Mucosa of stomach (tissue), 1 donor: Measurements from ENCODE around the gene CGNL1.

Experiments used
- H3K27me3 ChIP-seq: one replicate; pipeline ENCODE4 v1.7.0; 2013; ENCODE audit warnings: mild to moderate bottlenecking, low read length; ENCODE audit not compliant: control insufficient read depth, insufficient read depth
- H3K36me3 ChIP-seq: one replicate; pipeline ENCODE4 v1.7.0; 2013; ENCODE audit warnings: low read length; ENCODE audit not compliant: control insufficient read depth, insufficient read depth
- H3K4me1 ChIP-seq: one replicate; pipeline ENCODE4 v1.7.0; 2013; ENCODE audit warnings: mild to moderate bottlenecking, low read length; ENCODE audit not compliant: control insufficient read depth, insufficient read depth
- H3K4me3 ChIP-seq: one replicate; pipeline ENCODE4 v1.7.0; 2013; ENCODE audit warnings: low read length
- H3K9ac ChIP-seq: one replicate; pipeline ENCODE4 v1.7.0; 2013; ENCODE audit warnings: mild to moderate bottlenecking, low read length, moderate library complexity
- H3K9me3 ChIP-seq: one replicate; pipeline ENCODE4 v1.7.0; 2013; ENCODE audit warnings: mild to moderate bottlenecking, low read length, moderate library complexity; ENCODE audit not compliant: control insufficient read depth
- donor health status: Pancreatic carcinoma.

CGNL1 gene, protein sequence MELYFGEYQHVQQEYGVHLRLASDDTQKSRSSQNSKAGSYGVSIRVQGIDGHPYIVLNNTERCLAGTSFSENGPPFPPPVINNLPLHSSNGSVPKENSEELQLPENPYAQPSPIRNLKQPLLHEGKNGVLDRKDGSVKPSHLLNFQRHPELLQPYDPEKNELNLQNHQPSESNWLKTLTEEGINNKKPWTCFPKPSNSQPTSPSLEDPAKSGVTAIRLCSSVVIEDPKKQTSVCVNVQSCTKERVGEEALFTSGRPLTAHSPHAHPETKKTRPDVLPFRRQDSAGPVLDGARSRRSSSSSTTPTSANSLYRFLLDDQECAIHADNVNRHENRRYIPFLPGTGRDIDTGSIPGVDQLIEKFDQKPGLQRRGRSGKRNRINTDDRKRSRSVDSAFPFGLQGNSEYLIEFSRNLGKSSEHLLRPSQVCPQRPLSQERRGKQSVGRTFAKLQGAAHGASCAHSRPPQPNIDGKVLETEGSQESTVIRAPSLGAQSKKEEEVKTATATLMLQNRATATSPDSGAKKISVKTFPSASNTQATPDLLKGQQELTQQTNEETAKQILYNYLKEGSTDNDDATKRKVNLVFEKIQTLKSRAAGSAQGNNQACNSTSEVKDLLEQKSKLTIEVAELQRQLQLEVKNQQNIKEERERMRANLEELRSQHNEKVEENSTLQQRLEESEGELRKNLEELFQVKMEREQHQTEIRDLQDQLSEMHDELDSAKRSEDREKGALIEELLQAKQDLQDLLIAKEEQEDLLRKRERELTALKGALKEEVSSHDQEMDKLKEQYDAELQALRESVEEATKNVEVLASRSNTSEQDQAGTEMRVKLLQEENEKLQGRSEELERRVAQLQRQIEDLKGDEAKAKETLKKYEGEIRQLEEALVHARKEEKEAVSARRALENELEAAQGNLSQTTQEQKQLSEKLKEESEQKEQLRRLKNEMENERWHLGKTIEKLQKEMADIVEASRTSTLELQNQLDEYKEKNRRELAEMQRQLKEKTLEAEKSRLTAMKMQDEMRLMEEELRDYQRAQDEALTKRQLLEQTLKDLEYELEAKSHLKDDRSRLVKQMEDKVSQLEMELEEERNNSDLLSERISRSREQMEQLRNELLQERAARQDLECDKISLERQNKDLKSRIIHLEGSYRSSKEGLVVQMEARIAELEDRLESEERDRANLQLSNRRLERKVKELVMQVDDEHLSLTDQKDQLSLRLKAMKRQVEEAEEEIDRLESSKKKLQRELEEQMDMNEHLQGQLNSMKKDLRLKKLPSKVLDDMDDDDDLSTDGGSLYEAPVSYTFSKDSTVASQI

DNA sequence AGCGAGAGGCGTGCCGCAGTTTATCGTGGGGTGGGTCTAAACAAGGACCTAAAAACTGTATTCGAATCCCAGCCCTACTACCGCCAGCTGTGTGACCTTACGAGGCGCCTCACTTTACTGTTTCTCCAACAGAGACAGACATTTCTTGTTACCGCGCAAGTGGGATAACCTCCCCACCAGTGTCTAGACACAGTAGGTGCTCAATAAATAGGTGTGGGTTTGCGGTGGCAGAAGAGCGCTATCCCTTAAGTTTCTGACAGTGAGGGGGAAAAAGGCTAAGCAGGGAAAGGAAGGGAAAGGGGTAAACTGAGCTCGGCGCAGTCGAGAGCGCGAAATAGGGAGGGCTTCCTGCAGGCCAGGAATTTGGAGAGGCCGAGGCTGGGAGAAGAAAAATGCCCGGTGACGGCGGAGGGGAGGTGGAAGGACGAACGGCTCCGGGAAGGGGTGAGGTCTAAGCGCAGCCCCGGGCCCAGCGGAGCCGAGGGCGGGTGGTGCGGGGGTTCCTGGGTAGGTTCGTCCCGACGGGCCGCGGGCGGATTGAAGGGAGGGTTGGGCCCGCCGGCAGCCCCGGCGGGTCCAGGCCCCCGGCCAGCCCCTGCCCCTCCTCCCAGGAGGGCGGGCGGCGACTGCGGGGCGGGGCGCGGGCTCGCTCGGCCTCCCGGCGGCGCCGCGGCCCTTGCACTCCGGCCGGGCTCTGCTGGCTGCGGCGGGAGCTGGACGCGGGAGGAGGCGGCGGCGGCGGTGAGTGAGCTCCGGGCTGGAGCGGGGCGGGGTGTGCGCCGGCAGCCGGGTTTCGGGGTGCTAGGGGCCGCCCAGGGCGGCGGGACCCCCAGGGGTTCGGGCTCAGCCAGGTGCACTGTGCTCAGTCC is at the start of gene CGNL1:
CGNL1 (plus strand) TSS at position 679 of the 869 bp plus-strand sequence. CDS start 61,495 bp downstream, outside the sequence.
- H3K27me3 ChIP-seq = no peaks in the 10 kb centered on the region
- H3K9me3 ChIP-seq = no peaks in the 10 kb centered on the region
- H3K9ac ChIP-seq = peak within 1 kb of the TSS; percentile 40
- H3K4me3 ChIP-seq = no peak within 1 kb of the TSS
- no peaks in the 10 kb centered on the region for H3K36me3 ChIP-seq
- H3K4me1 ChIP-seq = peaks cover 5% of the 10 kb centered on the region

DNA sequence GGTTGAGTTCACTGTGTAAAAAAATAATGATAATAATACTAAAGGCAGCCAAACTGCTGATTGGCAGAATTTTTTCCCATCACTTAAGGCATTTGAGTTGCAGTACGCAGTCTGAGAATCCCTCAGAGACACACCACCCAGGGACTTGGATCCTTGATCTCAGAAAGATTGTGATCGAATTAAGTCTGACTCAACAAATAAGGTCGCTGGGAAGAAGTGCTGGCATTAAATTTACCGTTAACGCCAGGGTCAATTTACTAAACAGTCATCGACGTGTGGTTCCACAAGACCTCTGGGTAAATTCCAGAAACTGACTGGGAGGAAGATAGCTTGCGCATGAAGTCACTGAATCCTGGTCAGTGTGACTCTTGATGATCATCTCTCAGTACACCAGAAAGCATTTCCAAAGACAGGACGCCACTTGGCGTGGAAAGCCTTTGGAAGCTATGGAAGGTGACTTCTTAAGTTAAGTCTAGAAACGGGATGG is 48.3 kb upstream of the CGNL1 start:
- H3K27me3 ChIP-seq = no peaks in the 10 kb centered on the region
- peaks cover 23% of the 10 kb centered on the region for H3K4me1 ChIP-seq
- H3K36me3 ChIP-seq = no peaks in the 10 kb centered on the region

DNA sequence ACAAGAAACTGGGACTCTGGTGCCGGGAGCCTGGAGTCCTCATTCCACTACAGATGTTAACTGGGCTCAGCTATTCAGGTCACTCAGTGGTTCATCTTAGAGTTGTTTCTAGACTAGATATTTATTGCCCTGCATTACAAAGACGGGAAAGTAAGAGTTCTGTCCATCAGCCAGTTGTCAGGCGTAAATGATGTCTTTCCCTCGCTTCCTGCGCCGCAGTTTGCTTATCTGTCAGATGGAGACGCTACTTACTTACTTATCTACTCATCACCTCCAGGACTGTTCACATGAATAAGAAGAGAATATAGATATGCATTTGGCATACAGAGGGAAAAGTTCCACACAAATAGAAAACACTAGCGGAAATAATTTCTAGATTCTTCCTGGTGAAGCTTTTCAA is 47.8 kb upstream of the CGNL1 start:
- H3K27me3 ChIP-seq = no peaks in the 10 kb centered on the region
- H3K9me3 ChIP-seq = no peaks in the 10 kb centered on the region
- no peak overlapping the region for H3K4me3 ChIP-seq
- H3K36me3 ChIP-seq = no peaks in the 10 kb centered on the region
- H3K4me1 ChIP-seq = peaks cover 18% of the 10 kb centered on the region
- H3K9ac ChIP-seq = no peak overlapping the region

More for the DNA sequence above, 48.3 kb upstream of the CGNL1 start:
- Histone ChIP-seq H3K9ac (no peak overlapping the region), H3K9me3 (no peaks in the 10 kb centered on the region), H3K4me3 (no peak overlapping the region)

DNA sequence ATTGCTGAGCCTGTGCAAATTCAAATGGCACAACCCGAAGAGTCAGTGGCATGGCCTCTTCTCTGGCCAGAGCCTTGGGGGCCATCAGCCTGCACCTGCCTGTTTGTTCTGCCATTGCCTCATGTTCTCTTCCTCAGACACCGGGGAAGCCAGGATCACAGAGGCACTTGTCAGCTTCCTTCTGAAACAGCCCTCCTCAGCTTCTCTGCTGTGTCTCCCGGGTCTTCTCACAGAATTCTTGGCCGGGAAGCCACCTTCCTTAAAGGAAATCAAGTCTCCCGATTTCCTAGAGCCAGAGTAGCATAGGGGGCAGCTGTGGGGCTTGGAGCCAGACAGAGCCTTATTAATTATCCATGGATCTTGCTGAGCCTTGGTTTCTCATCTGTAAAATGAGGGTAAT is 47.4 kb upstream of the CGNL1 start:
- no peak overlapping the region for H3K9ac ChIP-seq
- H3K4me1 ChIP-seq = peaks cover 14% of the 10 kb centered on the region
- no peaks in the 10 kb centered on the region for H3K27me3 ChIP-seq
- no peaks in the 10 kb centered on the region for H3K9me3 ChIP-seq
- no peaks in the 10 kb centered on the region for H3K36me3 ChIP-seq
- H3K4me3 ChIP-seq = no peak overlapping the region

DNA sequence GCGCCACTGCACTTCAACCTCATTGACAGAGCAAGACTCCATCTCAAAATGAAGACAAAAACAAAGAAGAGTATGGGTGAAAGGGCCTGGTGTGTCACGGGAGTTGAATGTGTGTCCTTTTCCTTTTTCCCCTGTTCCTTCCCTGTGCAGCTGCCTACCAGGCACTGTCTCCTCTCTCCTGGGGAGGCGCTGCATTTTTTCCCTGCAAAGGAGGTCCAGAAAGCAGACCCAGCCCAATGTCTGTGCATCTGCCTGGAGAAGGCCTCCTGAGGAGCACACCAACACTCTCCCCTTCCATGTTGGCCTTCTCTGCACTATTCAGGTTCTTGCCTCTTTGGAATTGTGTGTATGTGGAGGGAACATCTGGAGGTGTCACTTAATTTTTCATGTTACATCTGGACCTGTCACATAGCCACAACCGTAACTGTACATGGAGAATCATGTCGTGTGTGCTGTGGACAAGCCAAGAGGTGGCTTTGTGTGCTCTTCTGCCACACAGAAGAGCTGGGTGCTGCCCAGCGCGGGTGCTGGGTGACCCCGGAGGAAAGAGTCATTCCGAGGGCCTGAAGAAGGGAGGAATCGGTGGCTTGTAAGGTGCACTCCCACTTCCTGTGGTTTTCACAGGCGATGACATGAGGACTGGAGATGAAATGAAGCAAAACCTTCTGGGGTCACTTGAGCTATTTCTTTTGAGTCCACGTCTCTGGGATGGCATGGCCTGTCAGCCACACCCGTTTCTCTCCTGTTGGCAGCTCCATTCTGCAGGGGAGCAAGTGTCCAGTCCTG is 46.5 kb upstream of the CGNL1 start:
- no peaks in the 10 kb centered on the region for H3K9me3 ChIP-seq
- no peak overlapping the region for H3K4me3 ChIP-seq
- no peak overlapping the region for H3K9ac ChIP-seq
- H3K4me1 ChIP-seq = peaks cover 19% of the 10 kb centered on the region
- H3K27me3 ChIP-seq = no peaks in the 10 kb centered on the region
- H3K36me3 ChIP-seq = no peaks in the 10 kb centered on the region

DNA sequence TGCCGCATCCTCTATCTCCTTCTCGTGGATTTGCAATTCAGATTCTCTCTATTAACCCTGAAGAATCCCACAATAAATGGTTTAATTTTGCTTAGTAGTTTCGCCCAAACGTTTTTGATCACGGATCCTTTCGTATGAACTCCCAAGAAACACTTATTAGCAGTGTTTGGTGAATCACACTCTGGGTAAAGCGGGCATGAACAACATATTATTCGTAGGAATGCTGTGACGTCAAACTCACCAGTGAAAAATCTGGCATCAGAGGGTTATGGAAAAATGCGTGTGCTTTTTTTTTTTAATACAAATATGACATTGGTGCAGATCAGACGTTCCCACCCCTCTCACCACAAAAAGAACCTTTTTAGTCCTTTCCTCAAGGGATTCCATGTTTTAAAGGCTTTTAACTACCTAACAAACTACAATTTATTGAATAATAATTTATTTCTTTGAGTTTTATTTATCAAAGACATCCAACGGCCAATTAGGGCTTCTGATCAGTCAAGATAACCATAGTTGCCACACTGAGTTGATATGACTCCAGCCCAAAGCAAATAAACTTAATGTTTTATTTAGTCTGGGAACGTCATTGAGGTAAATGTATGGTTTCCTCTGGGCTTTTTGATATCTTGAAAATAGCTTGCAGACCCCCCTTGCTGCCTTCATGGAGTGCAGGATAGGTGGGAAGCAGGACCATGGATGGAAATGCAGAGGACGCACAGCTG is 45.5 kb upstream of the CGNL1 start:
- Histone ChIP-seq H3K4me1 (peaks cover 22% of the 10 kb centered on the region), H3K27me3 (no peaks in the 10 kb centered on the region), H3K36me3 (no peaks in the 10 kb centered on the region), H3K4me3 (no peak overlapping the region), H3K9ac (no peak overlapping the region), H3K9me3 (no peaks in the 10 kb centered on the region)

DNA sequence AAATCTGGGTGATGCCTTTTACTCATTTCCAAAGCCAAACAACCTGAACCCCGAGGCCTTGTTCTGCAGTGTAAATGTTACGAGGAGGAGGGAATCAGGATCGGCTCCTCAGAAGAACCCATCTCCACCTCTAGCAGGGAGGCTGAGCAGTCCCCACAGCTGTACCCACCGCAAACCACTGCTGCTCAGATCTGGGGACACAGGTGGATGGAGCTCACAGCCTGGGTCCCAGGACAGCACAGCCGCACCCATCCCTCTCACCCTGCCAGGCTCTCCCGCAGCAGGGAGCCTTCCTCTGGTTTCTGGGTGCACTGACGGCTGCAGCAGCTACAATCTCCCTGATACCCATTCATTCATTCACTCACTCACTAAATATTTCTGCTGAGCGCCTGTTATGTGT is 44.0 kb upstream of the CGNL1 start:
- H3K27me3 ChIP-seq = no peaks in the 10 kb centered on the region
- no peaks in the 10 kb centered on the region for H3K9me3 ChIP-seq
- no peak overlapping the region for H3K9ac ChIP-seq
- peaks cover 15% of the 10 kb centered on the region for H3K4me1 ChIP-seq
- no peak overlapping the region for H3K4me3 ChIP-seq
- H3K36me3 ChIP-seq = no peaks in the 10 kb centered on the region

DNA sequence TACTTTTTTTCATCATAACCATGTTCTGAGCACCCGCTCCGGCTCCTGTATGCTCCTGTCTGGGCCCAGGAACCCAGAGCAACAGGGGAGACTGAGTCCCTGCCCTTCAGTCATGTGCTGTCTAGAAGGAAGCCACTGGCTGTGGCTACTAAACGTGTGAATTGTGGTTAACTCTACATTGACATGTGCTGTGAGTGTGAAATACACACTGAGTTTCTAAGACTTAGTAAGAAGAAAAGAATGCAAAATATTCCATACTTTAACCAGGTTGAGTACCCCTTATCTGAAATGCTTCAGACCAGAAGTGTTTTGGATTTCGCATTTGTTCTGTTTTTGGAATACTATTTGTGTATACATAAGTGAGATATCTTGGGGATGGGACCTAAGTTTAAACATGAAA is 42.8 kb upstream of the CGNL1 start:
- H3K4me1 ChIP-seq = peaks cover 24% of the 10 kb centered on the region
- no peaks in the 10 kb centered on the region for H3K36me3 ChIP-seq
- H3K27me3 ChIP-seq = no peaks in the 10 kb centered on the region
- H3K9ac ChIP-seq = no peak overlapping the region
- no peak overlapping the region for H3K4me3 ChIP-seq
- no peaks in the 10 kb centered on the region for H3K9me3 ChIP-seq

DNA sequence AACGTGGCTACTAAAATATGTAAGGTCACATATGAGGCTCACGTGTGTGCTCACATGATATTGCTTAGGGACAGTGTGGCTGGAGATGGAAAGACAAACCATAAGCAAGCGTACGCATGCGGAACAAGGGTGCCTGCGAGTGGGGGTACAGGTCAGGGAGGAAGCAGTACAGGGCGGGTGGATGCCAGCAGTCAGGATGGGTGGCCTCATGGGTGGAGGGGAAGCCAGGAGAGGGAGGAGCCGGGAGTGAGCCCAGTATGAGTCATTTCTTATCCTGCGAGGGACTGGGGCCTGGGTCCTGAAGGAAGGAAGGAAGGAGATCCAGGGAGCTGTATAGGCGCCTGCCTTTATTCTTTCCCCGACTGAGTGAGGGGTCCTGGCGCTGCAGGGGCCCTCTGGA is 42.0 kb upstream of the CGNL1 start:
- Histone ChIP-seq H3K4me1 (peaks cover 28% of the 10 kb centered on the region), H3K4me3 (no peak overlapping the region), H3K36me3 (no peaks in the 10 kb centered on the region), H3K9me3 (no peaks in the 10 kb centered on the region), H3K9ac (peak overlapping the region; percentile 38), H3K27me3 (no peaks in the 10 kb centered on the region)

DNA sequence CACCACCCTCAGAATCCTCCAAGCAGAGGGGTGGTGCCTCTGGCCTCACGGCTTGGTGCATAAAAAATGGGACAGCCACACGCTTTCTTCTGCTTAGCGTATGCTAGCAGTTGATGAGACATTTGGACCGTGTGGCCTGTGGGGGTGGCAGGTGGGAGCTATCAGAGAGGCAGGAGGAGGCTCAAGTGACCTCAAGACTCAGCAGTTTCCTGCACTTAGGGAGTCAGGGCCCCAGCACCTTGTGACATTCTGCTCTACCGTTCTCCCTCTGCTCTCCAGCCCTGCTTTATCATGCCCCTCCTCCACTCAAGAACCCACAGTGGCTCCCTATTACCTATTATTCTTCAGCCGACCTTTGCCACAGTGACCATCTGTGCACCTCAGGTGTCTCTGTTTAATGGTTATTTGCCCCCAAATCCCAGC is 41.0 kb upstream of the CGNL1 start:
- Histone ChIP-seq H3K27me3 (no peaks in the 10 kb centered on the region), H3K9me3 (no peaks in the 10 kb centered on the region), H3K4me3 (no peak overlapping the region), H3K9ac (no peak overlapping the region), H3K36me3 (no peaks in the 10 kb centered on the region), H3K4me1 (peaks cover 28% of the 10 kb centered on the region)
